IgD-negative memory B cell (primary cell): ENCODE results near the gene SSTR3. TPM values are rescaled to one million over a fixed set of nuclear protein-coding genes. Genes with fewer than 3 reads are reported as not detected.
"Not testable (repeated sequence)": the region's sequence is repeated elsewhere in the genome, so short reads cannot be mapped to it uniquely, and the experiment has no call there.

Experiments used
- H3K27ac Mint-ChIP-seq, 3 donors: one replicate each; pipeline ENCODE4 v1.8.0; 2020 to 2022; ENCODE audit warnings: mild to moderate bottlenecking in 3 of 3, mixed read lengths in 3 of 3, moderate library complexity in 1 of 3
- H3K27me3 Mint-ChIP-seq: one replicate; pipeline ENCODE4 v1.8.0; 2021; ENCODE audit warnings: mixed read lengths
- H3K36me3 Mint-ChIP-seq: one replicate; pipeline ENCODE4 v1.8.0; 2020; ENCODE audit warnings: mild to moderate bottlenecking, mixed read lengths
- H3K4me1 Mint-ChIP-seq, 3 donors: one replicate each; pipeline ENCODE4 v1.8.0; 2020 to 2022; ENCODE audit warnings: mixed read lengths in 3 of 3, mild to moderate bottlenecking in 1 of 3
- H3K4me3 Mint-ChIP-seq, 4 donors: one replicate each; pipeline ENCODE4 v1.8.0; 2020 to 2022; ENCODE audit warnings: mild to moderate bottlenecking in 4 of 4, mixed read lengths in 4 of 4, moderate library complexity in 3 of 4
- H3K9me3 Mint-ChIP-seq, 3 donors: one replicate each; pipeline ENCODE4 v1.8.0; 2020 to 2021; ENCODE audit warnings: mixed read lengths in 3 of 3, mild to moderate bottlenecking in 1 of 3
- polyA plus RNA-seq: library from polyadenylated mRNA; unstranded; fragments of 300-500 nt; fragmentation: Illumina TruSeq; gene quantifications from one replicate; pipeline ENCODE4 v1.2.3, GENCODE V29; 2021

The SSTR3 gene
- polyA plus RNA-seq, 1 donor from 2014 or later, result 0.95 TPM

DNA sequence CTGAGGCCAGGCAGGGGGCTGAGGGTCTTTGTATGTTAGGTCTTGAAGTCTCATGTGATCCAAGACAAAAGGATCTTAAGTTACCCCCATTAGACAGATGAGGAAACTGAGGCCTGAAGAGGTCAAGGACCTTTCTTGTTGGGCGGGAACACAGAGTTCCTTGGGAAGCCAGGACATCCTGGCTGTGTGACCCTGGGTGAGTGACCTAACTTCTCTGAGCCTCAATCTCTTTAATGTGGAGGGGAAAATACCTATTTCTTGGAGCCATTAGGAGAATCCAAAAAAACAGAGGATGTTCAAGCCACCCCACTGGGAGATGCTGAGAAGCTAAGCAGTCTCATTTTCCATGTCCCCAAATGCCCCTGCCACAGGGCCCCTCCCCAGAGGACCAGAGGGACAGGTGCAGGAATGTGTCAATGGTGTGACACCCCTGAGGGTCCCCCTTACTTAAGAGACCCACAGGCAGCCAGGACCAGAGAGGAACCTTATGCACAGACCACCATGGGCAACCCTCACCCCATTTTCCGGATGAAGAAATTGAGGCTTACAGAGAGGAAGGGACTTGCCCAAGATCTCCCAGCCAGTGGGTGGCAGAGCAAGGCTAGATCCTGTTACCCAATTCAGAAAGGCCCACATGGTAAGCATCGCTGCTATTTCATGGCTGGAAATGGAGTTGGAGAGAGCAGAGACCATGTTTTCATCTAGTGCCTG, 23.8 kb upstream of the SSTR3 start:
- H3K4me1 Mint-ChIP-seq, result peaks cover 30 to 85% (median 77%) of the 10 kb centered on the region in 3 donors

DNA sequence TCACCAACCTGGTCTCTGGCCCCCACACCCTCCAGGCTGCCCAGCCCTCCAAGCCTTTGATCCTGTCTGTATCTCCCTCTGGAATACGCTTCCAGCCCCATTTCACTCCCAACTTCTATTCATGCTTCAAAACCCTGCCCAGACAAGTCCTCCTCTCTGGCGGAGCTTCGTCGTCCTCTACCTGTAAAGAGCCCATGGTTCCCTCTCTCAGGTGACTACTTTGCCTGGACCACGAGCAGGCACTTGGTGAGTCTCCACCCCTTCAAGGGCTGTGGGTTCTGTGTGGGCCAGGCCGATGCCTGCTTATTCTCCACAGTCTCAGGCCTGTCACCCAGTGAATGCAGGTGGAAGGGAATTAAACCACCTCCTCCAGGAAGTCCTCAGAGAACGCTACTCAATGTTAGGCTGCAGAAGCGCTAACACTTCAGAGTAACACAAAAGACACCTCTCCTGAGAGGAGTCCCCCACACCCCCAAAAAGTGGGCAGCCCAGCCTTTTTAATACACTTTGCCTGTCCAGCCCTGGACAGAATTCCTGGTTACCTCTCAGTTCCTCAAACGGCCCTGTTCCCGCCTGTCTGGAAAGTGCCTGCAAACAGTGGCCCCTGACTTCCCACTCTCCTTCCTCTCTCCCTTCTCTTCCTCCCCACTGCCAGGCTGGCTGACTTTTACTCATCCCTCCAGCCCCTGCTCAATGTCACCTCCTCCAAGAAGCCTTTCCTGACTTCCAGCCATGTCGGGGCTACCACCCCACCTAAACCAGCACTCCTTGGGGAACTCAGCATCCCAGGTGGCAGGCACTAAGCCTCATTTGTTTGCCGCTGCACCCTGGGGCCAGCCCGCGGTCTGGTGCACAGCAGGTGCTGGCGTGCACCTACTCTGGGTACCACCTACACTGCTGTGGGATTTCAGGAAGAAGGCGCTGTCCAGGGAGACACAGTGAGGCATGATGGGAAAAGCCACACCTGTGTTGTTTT, 22.7 kb upstream of the SSTR3 start:
- H3K4me1 Mint-ChIP-seq, result peaks cover 30 to 85% (median 76%) of the 10 kb centered on the region in 3 donors
- H3K4me3 Mint-ChIP-seq, result peak overlapping the region; percentile 60 to 88 (median 78)
- H3K36me3 Mint-ChIP-seq, result peaks cover 5% of the 10 kb centered on the region
- H3K27ac Mint-ChIP-seq, result peak overlapping the region; percentile 53 to 94 (median 92)
- H3K9me3 Mint-ChIP-seq, result no peaks in the 10 kb centered on the region
- no peaks in the 10 kb centered on the region for H3K27me3 Mint-ChIP-seq

More for the DNA sequence above, 23.8 kb upstream of the SSTR3 start:
- Mint-ChIP-seq H3K4me3 (peak overlapping the region; percentile 68 to 91 (median 80)), H3K9me3 (no peaks in the 10 kb centered on the region), H3K27ac (peak overlapping the region; percentile 53 to 94 (median 92)), H3K36me3 (peaks cover 9% of the 10 kb centered on the region), H3K27me3 (no peaks in the 10 kb centered on the region)

DNA sequence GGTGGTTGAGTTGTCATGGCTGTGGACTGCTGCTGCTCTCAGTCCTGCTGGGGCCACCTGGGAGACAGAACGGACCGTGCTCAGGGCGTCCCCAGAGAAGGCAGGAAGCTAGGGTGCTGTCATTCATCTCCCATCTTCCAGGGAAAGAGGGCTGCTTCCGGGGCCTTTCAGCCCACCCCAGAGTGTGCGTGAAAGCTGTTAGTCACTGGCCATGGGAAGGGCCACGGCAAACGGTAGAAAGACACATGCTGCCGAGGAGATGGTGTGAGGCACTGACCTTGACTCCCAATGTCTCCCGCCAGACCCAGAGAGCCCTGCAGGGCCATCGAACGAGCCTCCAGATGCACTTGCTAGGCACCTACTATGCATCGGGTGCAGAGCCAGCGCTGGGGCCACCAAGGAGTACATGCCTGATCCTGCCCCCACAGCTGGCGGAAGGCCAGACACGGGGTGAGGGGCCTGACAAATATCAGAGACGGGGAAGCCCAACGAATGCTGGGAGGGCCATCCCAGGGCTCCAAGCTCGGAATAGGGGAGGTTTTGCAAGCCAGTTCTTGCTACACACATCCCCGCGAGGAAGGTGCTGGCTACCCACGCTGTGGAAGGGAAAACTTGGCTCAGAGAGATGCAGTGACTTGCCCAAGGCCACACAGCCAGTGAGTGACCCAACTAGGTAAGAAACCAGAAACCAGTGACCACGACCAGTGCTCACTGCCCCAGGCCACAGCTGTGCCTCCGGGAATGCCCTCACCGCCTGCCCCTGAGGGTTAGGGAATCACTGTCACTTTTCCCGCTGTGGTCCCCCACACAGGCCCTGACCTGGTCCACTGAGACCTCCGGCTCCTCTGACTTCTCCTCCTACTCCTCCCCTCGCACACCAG, 21.7 kb upstream of the SSTR3 start:
- Mint-ChIP-seq H3K4me3 (peak overlapping the region; percentile 14 to 68 (median 48)), H3K36me3 (peaks cover 5% of the 10 kb centered on the region), H3K27me3 (no peaks in the 10 kb centered on the region), H3K9me3 (no peaks in the 10 kb centered on the region), H3K27ac (peak overlapping the region; percentile 92 to 94 (median 92)), H3K4me1 (peaks cover 33 to 84% (median 71%) of the 10 kb centered on the region in 3 donors)

DNA sequence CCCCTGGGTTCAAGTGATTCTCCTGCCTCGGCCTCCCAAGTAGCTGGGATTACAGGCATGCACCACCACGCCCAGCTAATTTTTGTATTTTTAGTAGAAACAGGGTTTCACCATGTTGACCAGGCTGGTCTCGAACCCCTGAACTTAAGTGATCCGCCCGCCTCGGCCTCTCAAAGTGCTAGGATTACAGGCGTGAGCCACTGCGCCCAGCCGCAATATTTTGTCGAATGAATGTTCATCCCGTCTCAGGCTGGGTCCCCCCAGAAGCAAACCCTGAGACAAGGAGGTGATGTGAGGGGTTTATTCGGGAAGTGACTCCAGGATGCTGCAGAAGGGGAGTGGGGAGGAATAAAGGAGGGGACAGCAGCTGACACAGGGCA, 21.1 kb upstream of the SSTR3 start:
- not testable (repeated sequence) for H3K9me3 Mint-ChIP-seq, H3K36me3 Mint-ChIP-seq, H3K27me3 Mint-ChIP-seq
- Mint-ChIP-seq H3K27ac (peak overlapping the region; percentile 90 to 92 (median 92)), H3K4me1 (peaks cover 33 to 83% (median 72%) of the 10 kb centered on the region in 3 donors), H3K4me3 (peak overlapping the region in 3 of 4 donors; percentile 25 to 87 (median 35))

DNA sequence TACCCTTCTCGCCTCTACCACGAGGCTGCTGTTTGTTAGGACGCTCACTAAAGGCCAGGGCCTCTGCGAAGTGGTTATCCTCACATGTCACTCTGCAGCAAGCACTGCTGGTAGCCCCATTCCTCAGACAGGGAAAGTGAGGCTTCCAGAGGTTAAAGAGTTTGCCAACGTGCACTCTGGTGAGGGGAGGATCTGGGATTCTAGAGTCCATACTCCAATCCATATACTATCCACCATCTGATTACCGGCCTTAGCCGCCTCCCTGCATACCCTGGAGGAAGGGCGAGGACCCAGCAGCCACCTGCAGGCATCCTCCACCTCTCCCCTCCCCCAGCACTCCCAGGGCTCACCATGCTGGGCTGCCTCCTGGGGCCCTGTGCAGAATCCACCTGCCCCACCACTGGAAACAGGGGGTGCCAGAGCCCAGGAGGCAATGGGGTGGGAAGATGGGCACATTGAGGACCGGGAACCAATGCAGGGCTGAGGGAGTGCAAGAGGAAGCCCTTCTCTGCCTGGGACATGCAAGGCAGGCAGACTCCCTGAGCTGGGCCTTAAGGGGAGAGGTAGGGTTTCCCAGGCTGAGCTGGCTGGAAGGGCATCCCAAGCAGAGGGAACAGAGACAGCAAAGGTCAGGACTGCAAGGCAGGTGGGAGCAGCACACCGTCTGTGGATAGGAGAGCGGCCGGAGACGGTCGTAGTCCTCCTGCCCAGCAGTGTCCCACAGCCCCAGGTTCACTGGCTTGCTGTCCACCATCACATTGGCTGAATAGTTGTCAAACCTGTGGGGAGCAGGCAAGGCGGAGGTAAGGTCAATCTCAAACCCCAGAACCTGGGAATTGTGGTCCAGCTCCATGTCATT, 20.1 kb upstream of the SSTR3 start:
- Mint-ChIP-seq H3K27me3 (no peaks in the 10 kb centered on the region), H3K36me3 (peaks cover 4% of the 10 kb centered on the region), H3K9me3 (no peaks in the 10 kb centered on the region), H3K4me3 (peak overlapping the region in 3 of 4 donors; percentile 47 to 87 (median 78)), H3K4me1 (peaks cover 30 to 81% (median 68%) of the 10 kb centered on the region in 3 donors), H3K27ac (peak overlapping the region in 2 of 3 donors; percentile 74 to 96)

DNA sequence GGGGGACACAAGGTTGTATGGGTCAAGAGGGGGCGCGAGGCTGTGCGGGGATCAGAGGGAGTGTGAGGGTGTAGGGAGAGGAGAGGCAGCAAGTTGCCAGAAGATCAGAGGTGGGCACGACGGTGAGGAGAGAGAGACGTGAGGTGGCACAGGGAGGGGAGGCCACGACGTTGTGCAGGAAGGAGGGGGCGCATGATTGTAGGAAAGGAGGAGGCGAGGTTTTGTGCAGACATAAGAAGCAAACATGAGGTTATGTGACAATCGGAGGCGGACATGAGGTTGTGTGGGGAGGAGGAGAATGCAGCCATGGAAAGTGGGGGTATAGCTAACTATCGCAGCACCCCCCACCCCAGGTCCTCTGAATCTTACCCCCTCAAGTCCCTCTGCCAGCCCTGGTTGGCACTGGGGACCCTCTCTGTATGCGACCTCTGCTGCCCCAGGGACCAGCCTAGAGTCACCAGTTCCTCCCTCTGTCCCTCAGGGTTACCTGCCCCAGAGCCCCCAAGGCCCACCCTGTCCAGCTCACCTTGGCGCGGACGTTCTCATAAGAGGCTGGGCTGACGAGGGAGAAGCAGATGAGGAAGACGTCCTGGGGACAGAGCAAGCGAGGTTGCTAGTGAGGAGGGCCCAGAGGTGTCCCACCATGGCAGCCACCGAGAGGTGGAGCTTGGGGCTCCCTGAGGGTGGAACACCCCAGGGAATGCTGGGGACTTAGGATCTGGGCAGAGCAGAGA, 19.3 kb upstream of the SSTR3 start:
- peak overlapping the region; percentile 47 to 85 (median 67) for H3K4me3 Mint-ChIP-seq
- H3K27me3 Mint-ChIP-seq, result no peaks in the 10 kb centered on the region
- H3K9me3 Mint-ChIP-seq, result no peaks in the 10 kb centered on the region
- peak overlapping the region; percentile 19 to 96 (median 74) for H3K27ac Mint-ChIP-seq
- H3K4me1 Mint-ChIP-seq, result peaks cover 29 to 78% (median 63%) of the 10 kb centered on the region in 3 donors
- peaks cover 4% of the 10 kb centered on the region for H3K36me3 Mint-ChIP-seq

GRCh38 chr22:37230673-37231405, 18.6 kb upstream of the SSTR3 start:
- peak overlapping the region; percentile 74 to 97 (median 96) for H3K27ac Mint-ChIP-seq
- peaks cover 5% of the 10 kb centered on the region for H3K36me3 Mint-ChIP-seq
- H3K4me1 Mint-ChIP-seq, result peaks cover 25 to 78% (median 64%) of the 10 kb centered on the region in 3 donors
- H3K27me3 Mint-ChIP-seq, result no peaks in the 10 kb centered on the region
- H3K4me3 Mint-ChIP-seq, result peak overlapping the region; percentile 59 to 94 (median 75)
- H3K9me3 Mint-ChIP-seq, result no peaks in the 10 kb centered on the region

- no peaks in the 10 kb centered on the region for H3K9me3 Mint-ChIP-seq
Observed at GRCh38 chr22:37229805-37230672, 17.8 kb upstream of the SSTR3 start.

DNA sequence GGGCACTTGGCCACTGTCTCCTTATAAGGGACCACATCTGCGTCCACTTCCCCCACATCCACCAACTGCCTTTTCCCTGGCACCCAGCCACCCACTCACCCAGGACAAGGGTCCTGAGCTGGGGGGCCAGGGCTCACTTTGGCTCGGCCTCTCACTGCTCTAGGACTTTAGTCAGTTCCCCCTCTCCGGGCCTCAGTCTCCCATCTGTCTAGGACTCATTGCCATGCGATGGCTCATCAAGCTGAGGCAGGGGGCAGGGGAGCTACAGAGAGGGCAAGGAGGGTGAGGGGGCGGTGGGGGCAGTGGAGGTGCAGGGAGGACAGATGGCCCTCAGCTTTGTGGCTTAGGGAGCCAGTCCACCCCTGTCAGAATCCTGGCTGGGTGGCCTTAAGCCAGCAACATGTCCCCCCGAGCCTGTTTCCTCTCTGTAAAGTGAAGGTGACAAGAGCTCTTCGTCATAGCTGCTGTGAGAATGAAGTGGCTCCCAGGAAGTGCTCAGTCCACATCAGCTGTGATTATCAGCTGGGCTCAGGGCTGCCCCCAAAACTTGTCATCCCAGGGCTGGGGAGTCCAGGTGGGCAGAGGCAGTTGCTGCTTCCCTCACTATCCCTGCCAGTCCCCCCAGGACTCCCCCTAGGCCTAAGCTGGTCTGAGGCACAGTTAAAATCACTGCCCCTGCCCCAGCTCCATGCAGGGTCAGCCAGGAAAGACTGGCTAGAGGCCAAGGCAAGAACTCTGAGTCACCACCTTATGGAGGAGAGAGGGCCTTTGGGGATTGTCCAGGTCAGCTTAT, 16.9 kb upstream of the SSTR3 start:
- Mint-ChIP-seq H3K9me3 (no peaks in the 10 kb centered on the region), H3K27me3 (no peaks in the 10 kb centered on the region), H3K4me1 (peaks cover 30 to 79% (median 65%) of the 10 kb centered on the region in 3 donors), H3K4me3 (peak overlapping the region; percentile 59 to 85 (median 75)), H3K36me3 (peaks cover 13% of the 10 kb centered on the region), H3K27ac (peak overlapping the region; percentile 74 to 97 (median 96))

More at GRCh38 chr22:37229805-37230672, 17.8 kb upstream of the SSTR3 start:
- Mint-ChIP-seq H3K27me3 (no peaks in the 10 kb centered on the region), H3K4me1 (peaks cover 28 to 78% (median 65%) of the 10 kb centered on the region in 3 donors), H3K36me3 (peaks cover 8% of the 10 kb centered on the region), H3K27ac (peak overlapping the region; percentile 74 to 97 (median 96)), H3K4me3 (peak overlapping the region; percentile 59 to 94 (median 72))

- peak overlapping the region; percentile 74 to 97 (median 96) for H3K27ac Mint-ChIP-seq
- no peaks in the 10 kb centered on the region for H3K9me3 Mint-ChIP-seq
- H3K27me3 Mint-ChIP-seq, result no peaks in the 10 kb centered on the region
- H3K36me3 Mint-ChIP-seq, result peaks cover 13% of the 10 kb centered on the region
- peaks cover 39 to 80% (median 71%) of the 10 kb centered on the region in 3 donors for H3K4me1 Mint-ChIP-seq
- H3K4me3 Mint-ChIP-seq, result peak overlapping the region; percentile 25 to 85 (median 75)
Observed at GRCh38 chr22:37228106-37229011, 16.1 kb upstream of the SSTR3 start.
